Activated CD4-positive, CD25-positive, alpha-beta regulatory T cell treated with anti-CD3 and anti-CD28 coated beads, Interleukin-2, amount 50 U/mL, for 72 hours (primary cell): ENCODE data around the gene FOXO3.
"Not testable (repeated sequence)": the region's sequence is repeated elsewhere in the genome, so short reads cannot be mapped to it uniquely, and the experiment has no call there.

Source experiments
- DNase-seq: peaks from one replicate; pipeline ENCODE4 v3.0.0; 2021

Gene FOXO3

GRCh38 chr6:108560463-108561308 is at the start of gene FOXO3:
FOXO3 (plus strand) TSS chr6:108560917; CDS start chr6:108561209, 292 bp downstream.
- DNase-seq: peak; percentile 75

GRCh38 chr6:108518714-108519576 is 41.8 kb upstream of the FOXO3 start:
- no peak for DNase-seq

GRCh38 chr6:108521616-108522107 is 39.1 kb upstream of the FOXO3 start:
- DNase-seq: no peak

- DNase-seq: no peak
Measured at GRCh38 chr6:108523697-108524096, 37.0 kb upstream of the FOXO3 start.

GRCh38 chr6:108524528-108525248 is 36.0 kb upstream of the FOXO3 start:
- DNase-seq: no peak

GRCh38 chr6:108526739-108527174 is 34.0 kb upstream of the FOXO3 start:
- no peak for DNase-seq

GRCh38 chr6:108528878-108529277 is 31.8 kb upstream of the FOXO3 start:
- no peak for DNase-seq

GRCh38 chr6:108531332-108531731 is 29.4 kb upstream of the FOXO3 start:
- no peak for DNase-seq

GRCh38 chr6:108535114-108535742 is 25.5 kb upstream of the FOXO3 start:
- no peak for DNase-seq

- DNase-seq: not testable (repeated sequence)
Measured at GRCh38 chr6:108535920-108536535, 24.7 kb upstream of the FOXO3 start.

GRCh38 chr6:108541843-108542759 is 18.6 kb upstream of the FOXO3 start:
- DNase-seq: peak; percentile 60

- DNase-seq: no peak
Measured at GRCh38 chr6:108543175-108543940, 17.4 kb upstream of the FOXO3 start.

GRCh38 chr6:108544606-108545005 is 16.1 kb upstream of the FOXO3 start:
- no peak for DNase-seq

- DNase-seq: no peak
Measured at GRCh38 chr6:108546079-108547049, 14.4 kb upstream of the FOXO3 start.

GRCh38 chr6:108549241-108549640 is 11.5 kb upstream of the FOXO3 start:
- DNase-seq: no peak

- DNase-seq: no peak
Measured at GRCh38 chr6:108549741-108550140, 11.0 kb upstream of the FOXO3 start.

- no peak for DNase-seq
Measured at GRCh38 chr6:108550256-108550655, 10.5 kb upstream of the FOXO3 start.

- DNase-seq: no peak
Measured at GRCh38 chr6:108555399-108556052, 5.2 kb upstream of the FOXO3 start.
